CD4-positive, CD25-positive, alpha-beta regulatory T cell (primary cell): ENCODE measurements around the gene ARMC6. TPM values are rescaled to one million over a fixed set of nuclear protein-coding genes. Genes with fewer than 3 reads are reported as not detected.

Experiments used
- ATAC-seq, 2 donors: fragments of 150-1000 bp; cut with Tn5 transposase; one replicate each; pipeline ENCODE4 v1.10.0; 2021; ENCODE audit warnings: low read depth in 2 of 2, moderate number of reproducible peaks in 2 of 2, moderate library complexity in 1 of 2
- DNase-seq, 3 donors: peaks; one replicate each; pipeline versions ENCODE4 v3.0.0 to v3.0.0-alpha.2; 2012 to 2022; ENCODE audit warnings: mixed read lengths in 1 of 3
- H3K27ac ChIP-seq: one replicate; pipeline ENCODE4 v1.7.0; 2013; ENCODE audit warnings: mild to moderate bottlenecking, low read length; ENCODE audit not compliant: insufficient read depth, poor library complexity, severe bottlenecking
- H3K27me3 ChIP-seq: one replicate; pipeline ENCODE4 v1.7.0; 2013; ENCODE audit warnings: low read length; ENCODE audit not compliant: control insufficient read depth, insufficient read depth
- H3K36me3 ChIP-seq: one replicate; pipeline ENCODE4 v1.7.0; 2013; ENCODE audit warnings: mild to moderate bottlenecking, low read length, moderate library complexity; ENCODE audit not compliant: control insufficient read depth, insufficient read depth
- H3K4me1 ChIP-seq: 2 replicates; pipeline ENCODE4 v1.7.0; 2013; ENCODE audit warnings: mild to moderate bottlenecking, low read length; ENCODE audit not compliant: insufficient read depth, control insufficient read depth, poor library complexity, severe bottlenecking
- H3K4me3 ChIP-seq: one replicate; pipeline ENCODE4 v1.7.0; 2013; ENCODE audit warnings: low read depth, mild to moderate bottlenecking, low read length, moderate library complexity
- H3K9me3 ChIP-seq, 2 experiments: 1 replicate in 1 of 2; 2 replicates in 1 of 2; pipeline ENCODE4 v1.7.0; 2013; ENCODE audit warnings: low read length in 2 of 2, mild to moderate bottlenecking in 1 of 2, moderate library complexity in 1 of 2; ENCODE audit not compliant: control insufficient read depth in 2 of 2
- H3K27ac Mint-ChIP-seq, 3 donors: one replicate each; pipeline ENCODE4 v1.8.0; 2020 to 2022; ENCODE audit warnings: mild to moderate bottlenecking in 3 of 3, mixed read lengths in 3 of 3, moderate library complexity in 2 of 3
- H3K27me3 Mint-ChIP-seq: one replicate; pipeline ENCODE4 v1.8.0; 2022; ENCODE audit warnings: mild to moderate bottlenecking, mixed read lengths
- H3K36me3 Mint-ChIP-seq: one replicate; pipeline ENCODE4 v1.8.0; 2020; ENCODE audit warnings: mixed read lengths
- H3K4me1 Mint-ChIP-seq, 4 donors: one replicate each; pipeline ENCODE4 v1.8.0; 2020 to 2022; ENCODE audit warnings: mixed read lengths in 4 of 4, mild to moderate bottlenecking in 1 of 4
- H3K4me3 Mint-ChIP-seq, 4 donors: one replicate each; pipeline ENCODE4 v1.8.0; 2020 to 2022; ENCODE audit warnings: mild to moderate bottlenecking in 4 of 4, mixed read lengths in 4 of 4, moderate library complexity in 3 of 4
- H3K9me3 Mint-ChIP-seq, 7 donors: one replicate each; pipeline ENCODE4 v1.8.0; 2020 to 2022; ENCODE audit warnings: mixed read lengths in 7 of 7, mild to moderate bottlenecking in 3 of 7, moderate library complexity in 2 of 7
- polyA plus RNA-seq, 4 donors: library from polyadenylated mRNA; unstranded; fragments of 300-500 nt; fragmentation: Illumina TruSeq; gene quantifications; one replicate each; pipeline ENCODE4 v1.2.3, GENCODE V29; 2021
- total RNA-seq: library from RNA; stranded (reverse); gene quantifications from one replicate; pipeline ENCODE4 v1.2.3, GENCODE V29; 2022

The ARMC6 gene
- total and polyA plus RNA-seq, 5 donors from 2014 or later = 14.2 to 36.5 (median 30.6) TPM

GRCh38 chr19:18991468-18991867, 41.9 kb upstream of the ARMC6 start:
- Histone ChIP-seq H3K4me3 (no peak overlapping the region), H3K27me3 (no peaks in the 10 kb centered on the region), H3K36me3 (peaks cover 22% of the 10 kb centered on the region), H3K9me3 (no peaks in the 10 kb centered on the region), H3K27ac (no peak overlapping the region), H3K4me1 (no peaks in the 10 kb centered on the region)
- H3K27ac Mint-ChIP-seq = no peak overlapping the region
- H3K36me3 Mint-ChIP-seq = peaks cover 23% of the 10 kb centered on the region
- no peaks in the 10 kb centered on the region for H3K4me1 Mint-ChIP-seq
- no peaks in the 10 kb centered on the region for H3K9me3 Mint-ChIP-seq
- no peak overlapping the region for H3K4me3 Mint-ChIP-seq
- DNase-seq (no peak), ATAC-seq (no peak)
- H3K27me3 Mint-ChIP-seq = peaks cover 5% of the 10 kb centered on the region

GRCh38 chr19:18992696-18993095, 40.7 kb upstream of the ARMC6 start:
- Mint-ChIP-seq H3K4me3 (no peak overlapping the region), H3K36me3 (peaks cover 24% of the 10 kb centered on the region)
- peaks cover 22% of the 10 kb centered on the region for H3K36me3 ChIP-seq

GRCh38 chr19:18993115-18993514, 40.3 kb upstream of the ARMC6 start:
- H3K4me1 Mint-ChIP-seq = no peaks in the 10 kb centered on the region
- H3K4me1 ChIP-seq = no peaks in the 10 kb centered on the region
- ATAC-seq (no peak), DNase-seq (no peak)
- H3K27me3 Mint-ChIP-seq = no peaks in the 10 kb centered on the region
- H3K27me3 ChIP-seq = no peaks in the 10 kb centered on the region
- peaks cover 28% of the 10 kb centered on the region for H3K36me3 Mint-ChIP-seq
- no peak overlapping the region for H3K4me3 ChIP-seq
- no peaks in the 10 kb centered on the region for H3K9me3 ChIP-seq
- H3K9me3 Mint-ChIP-seq = no peaks in the 10 kb centered on the region
- no peak overlapping the region for H3K4me3 Mint-ChIP-seq
- H3K27ac ChIP-seq = no peak overlapping the region
- no peak overlapping the region for H3K27ac Mint-ChIP-seq
- H3K36me3 ChIP-seq = peaks cover 22% of the 10 kb centered on the region

More at GRCh38 chr19:18992696-18993095, 40.7 kb upstream of the ARMC6 start:
- Mint-ChIP-seq H3K4me1 (no peaks in the 10 kb centered on the region), H3K9me3 (no peaks in the 10 kb centered on the region), H3K27me3 (no peaks in the 10 kb centered on the region), H3K27ac (no peak overlapping the region)
- no peaks in the 10 kb centered on the region for H3K27me3 ChIP-seq
- ATAC-seq = no peak
- H3K27ac ChIP-seq = no peak overlapping the region
- no peaks in the 10 kb centered on the region for H3K4me1 ChIP-seq
- H3K4me3 ChIP-seq = no peak overlapping the region
- no peaks in the 10 kb centered on the region for H3K9me3 ChIP-seq
- no peak for DNase-seq

- Mint-ChIP-seq H3K36me3 (peaks cover 42% of the 10 kb centered on the region), H3K27me3 (no peaks in the 10 kb centered on the region), H3K9me3 (no peaks in the 10 kb centered on the region), H3K4me3 (no peak overlapping the region), H3K4me1 (peaks cover 0 to 18% (median 12%) of the 10 kb centered on the region in 4 donors), H3K27ac (no peak overlapping the region)
- no peaks in the 10 kb centered on the region for H3K4me1 ChIP-seq
- ATAC-seq (no peak), DNase-seq (peak in 1 of 3 donors; percentile 44)
- no peak overlapping the region for H3K4me3 ChIP-seq
- H3K27me3 ChIP-seq = no peaks in the 10 kb centered on the region
- H3K27ac ChIP-seq = no peak overlapping the region
- H3K36me3 ChIP-seq = peaks cover 32% of the 10 kb centered on the region
- no peaks in the 10 kb centered on the region for H3K9me3 ChIP-seq
These were observed 37.6 kb upstream of the ARMC6 start for GRCh38 chr19:18995804-18996241.

GRCh38 chr19:18996351-18996750, 37.1 kb upstream of the ARMC6 start:
- Histone ChIP-seq H3K4me1 (no peaks in the 10 kb centered on the region), H3K9me3 (no peaks in the 10 kb centered on the region), H3K4me3 (no peak overlapping the region), H3K27ac (no peak overlapping the region), H3K36me3 (peaks cover 35% of the 10 kb centered on the region), H3K27me3 (no peaks in the 10 kb centered on the region)
- no peaks in the 10 kb centered on the region for H3K27me3 Mint-ChIP-seq
- ATAC-seq (no peak), DNase-seq (no peak)
- H3K27ac Mint-ChIP-seq = no peak overlapping the region
- no peaks in the 10 kb centered on the region for H3K9me3 Mint-ChIP-seq
- peaks cover 0 to 18% (median 12%) of the 10 kb centered on the region in 4 donors for H3K4me1 Mint-ChIP-seq
- H3K4me3 Mint-ChIP-seq = no peak overlapping the region
- H3K36me3 Mint-ChIP-seq = peaks cover 40% of the 10 kb centered on the region

GRCh38 chr19:18996796-18997394, 36.5 kb upstream of the ARMC6 start:
- Mint-ChIP-seq H3K36me3 (peaks cover 43% of the 10 kb centered on the region), H3K9me3 (no peaks in the 10 kb centered on the region), H3K27ac (peak overlapping the region in 2 of 3 donors; percentile 20 to 66), H3K4me1 (peaks cover 0 to 18% (median 12%) of the 10 kb centered on the region in 4 donors), H3K27me3 (no peaks in the 10 kb centered on the region), H3K4me3 (no peak overlapping the region)
- H3K4me3 ChIP-seq = no peak overlapping the region
- peaks cover 40% of the 10 kb centered on the region for H3K36me3 ChIP-seq
- DNase-seq (no peak), ATAC-seq (no peak)
- no peaks in the 10 kb centered on the region for H3K27me3 ChIP-seq
- no peak overlapping the region for H3K27ac ChIP-seq
- H3K4me1 ChIP-seq = no peaks in the 10 kb centered on the region
- no peaks in the 10 kb centered on the region for H3K9me3 ChIP-seq

- H3K4me1 ChIP-seq = no peaks in the 10 kb centered on the region
- H3K36me3 ChIP-seq = peaks cover 35% of the 10 kb centered on the region
- Mint-ChIP-seq H3K27ac (peak overlapping the region in 2 of 3 donors; percentile 75 to 83), H3K4me3 (no peak overlapping the region), H3K9me3 (no peaks in the 10 kb centered on the region), H3K27me3 (no peaks in the 10 kb centered on the region), H3K36me3 (peaks cover 47% of the 10 kb centered on the region), H3K4me1 (peaks cover 0 to 18% (median 13%) of the 10 kb centered on the region in 4 donors)
- DNase-seq (no peak), ATAC-seq (no peak)
- H3K9me3 ChIP-seq = no peaks in the 10 kb centered on the region
- H3K4me3 ChIP-seq = no peak overlapping the region
- H3K27ac ChIP-seq = no peak overlapping the region
- H3K27me3 ChIP-seq = no peaks in the 10 kb centered on the region
These were observed 35.1 kb upstream of the ARMC6 start for GRCh38 chr19:18998276-18998675.
